ENCODE data around the gene IGF2R. TPM values are rescaled to one million over a fixed set of nuclear protein-coding genes. Genes with fewer than 3 reads are reported as not detected.

Gene IGF2R
- total and polyA plus RNA-seq, 4 experiments from 2014 or later, result 4.5 to 79.2 (median 48.1) TPM

- Mint-ChIP-seq H3K27me3 (no peaks in the 10 kb centered on the region), H3K4me3 (no peak overlapping the region), H3K27ac (no peak overlapping the region), H3K36me3 (peaks cover 21 to 36% of the 10 kb centered on the region in 2 donors), H3K4me1 (peaks cover 6 to 10% (median 7%) of the 10 kb centered on the region in 4 donors), H3K9me3 (no peaks in the 10 kb centered on the region)
- no peak overlapping the region for H3K4me3 ChIP-seq (ENCODE audit: low read length in 2 of 2)
- POLR2A ChIA-PET (ENCODE audit: partially characterized antibody), result interaction anchor here (1.5 kb wide), 1 partner anchor 55 kb away, joined by 4 read pairs; the partner anchor contains the start of gene IGF2R
- peaks cover 22% of the 10 kb centered on the region for H3K36me3 ChIP-seq (ENCODE audit: insufficient read depth, low read length)
- CTCF ChIA-PET (ENCODE audit: partially characterized antibody), result interaction anchor here (0.6 to 1.1 kb wide), 2 partner anchors 183 to 333 kb away, joined by 3 read pairs; no protein-coding TSS in a partner anchor
- intact Hi-C loops (cut with micrococcal nuclease), result no loop called here
- DNase-seq, result no peak
- H3K9me3 ChIP-seq (ENCODE audit: control insufficient read depth in 1 of 2, low read length in 2 of 2), result no peaks in the 10 kb centered on the region
- H3K4me1 ChIP-seq (ENCODE audit: insufficient read depth, low read length), result no peaks in the 10 kb centered on the region
- no peaks in the 10 kb centered on the region for H3K27me3 ChIP-seq (ENCODE audit: insufficient read depth, low read length)
- no peak overlapping the region for H3K27ac ChIP-seq (ENCODE audit: low read depth, low read length)
Observed at GRCh38 chr6:160024152-160024551, 55.3 kb downstream of the IGF2R start.

DNA sequence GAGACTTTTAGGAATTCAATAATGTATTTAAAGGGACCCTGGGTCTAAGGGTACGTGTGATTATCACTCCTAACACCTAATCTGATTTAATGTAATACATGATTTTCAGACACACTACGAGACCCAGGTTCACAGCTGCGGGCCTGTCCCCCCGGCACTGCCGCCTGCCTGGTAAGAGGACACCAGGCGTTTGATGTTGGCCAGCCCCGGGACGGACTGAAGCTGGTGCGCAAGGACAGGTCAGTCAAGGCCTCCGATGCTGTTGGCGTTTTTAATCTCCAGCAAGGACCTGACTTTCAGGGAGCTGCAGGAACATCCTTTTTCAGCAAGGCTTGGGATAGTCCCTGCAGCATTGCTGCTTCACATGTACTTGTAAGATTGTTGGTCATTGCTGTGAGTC, 58.2 kb downstream of the IGF2R start:
- Histone ChIP-seq H3K9me3 (ENCODE audit: control insufficient read depth in 1 of 2, low read length in 2 of 2) (no peaks in the 10 kb centered on the region), H3K27me3 (ENCODE audit: insufficient read depth, low read length) (no peaks in the 10 kb centered on the region), H3K36me3 (ENCODE audit: insufficient read depth, low read length) (peaks cover 37% of the 10 kb centered on the region), H3K4me3 (ENCODE audit: low read length in 2 of 2) (no peak overlapping the region), H3K4me1 (ENCODE audit: insufficient read depth, low read length) (no peaks in the 10 kb centered on the region), H3K27ac (ENCODE audit: low read depth, low read length) (no peak overlapping the region)
- intact Hi-C loops (cut with micrococcal nuclease), result no loop called here
- Mint-ChIP-seq H3K36me3 (peaks cover 42 to 61% of the 10 kb centered on the region in 2 donors), H3K27ac (peak overlapping the region in 1 of 7 donors; percentile 20), H3K27me3 (no peaks in the 10 kb centered on the region), H3K9me3 (no peaks in the 10 kb centered on the region), H3K4me1 (peaks cover 3 to 10% (median 7%) of the 10 kb centered on the region in 4 donors), H3K4me3 (no peak overlapping the region)
- DNase-seq, result no peak
- ChIA-PET POLR2A (ENCODE audit: partially characterized antibody) (no interaction called here), CTCF (ENCODE audit: partially characterized antibody) (interaction anchor here (0.8 kb wide), 1 partner anchor 163 kb away, joined by 3 read pairs; no protein-coding TSS in a partner anchor)

DNA sequence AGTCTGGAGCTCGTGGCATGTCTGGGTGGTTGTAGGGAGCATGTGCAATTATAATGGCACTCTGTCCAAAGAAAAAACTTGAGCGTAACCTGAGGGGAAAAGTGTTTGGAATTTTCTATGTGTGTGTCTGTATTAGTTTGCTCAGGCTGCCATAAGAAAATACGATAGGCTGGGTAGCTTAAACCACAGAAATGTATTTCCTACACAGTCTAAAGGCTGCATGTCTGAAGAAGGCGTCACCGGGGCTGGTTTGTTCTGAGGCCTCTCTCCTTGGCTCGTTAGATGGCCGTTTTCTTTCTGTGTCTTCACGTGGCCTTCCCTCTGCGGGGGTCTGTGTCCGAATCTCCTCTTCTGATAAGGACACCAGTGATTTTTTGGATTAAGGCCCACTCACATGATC, 59.0 kb downstream of the IGF2R start:
- peaks cover 49 to 69% of the 10 kb centered on the region in 2 donors for H3K36me3 Mint-ChIP-seq
- intact Hi-C loops (cut with micrococcal nuclease), result no loop called here
- H3K4me1 Mint-ChIP-seq, result peaks cover 3 to 10% (median 7%) of the 10 kb centered on the region in 4 donors
- no peak for DNase-seq
- Histone ChIP-seq H3K27me3 (ENCODE audit: insufficient read depth, low read length) (no peaks in the 10 kb centered on the region), H3K4me3 (ENCODE audit: low read length in 2 of 2) (no peak overlapping the region), H3K27ac (ENCODE audit: low read depth, low read length) (no peak overlapping the region), H3K36me3 (ENCODE audit: insufficient read depth, low read length) (peaks cover 40% of the 10 kb centered on the region), H3K9me3 (ENCODE audit: control insufficient read depth in 1 of 2, low read length in 2 of 2) (no peaks in the 10 kb centered on the region), H3K4me1 (ENCODE audit: insufficient read depth, low read length) (no peaks in the 10 kb centered on the region)
- H3K9me3 Mint-ChIP-seq, result no peaks in the 10 kb centered on the region
- ChIA-PET CTCF (ENCODE audit: partially characterized antibody) (interaction anchor here (0.7 to 1.4 kb wide), 2 partner anchors 11 to 56 kb away, joined by 3 read pairs; no protein-coding TSS in a partner anchor), POLR2A (ENCODE audit: partially characterized antibody) (no interaction called here)
- H3K4me3 Mint-ChIP-seq, result no peak overlapping the region
- H3K27me3 Mint-ChIP-seq, result no peaks in the 10 kb centered on the region
- H3K27ac Mint-ChIP-seq, result peak overlapping the region in 2 of 7 donors; percentile 13 to 23

DNA sequence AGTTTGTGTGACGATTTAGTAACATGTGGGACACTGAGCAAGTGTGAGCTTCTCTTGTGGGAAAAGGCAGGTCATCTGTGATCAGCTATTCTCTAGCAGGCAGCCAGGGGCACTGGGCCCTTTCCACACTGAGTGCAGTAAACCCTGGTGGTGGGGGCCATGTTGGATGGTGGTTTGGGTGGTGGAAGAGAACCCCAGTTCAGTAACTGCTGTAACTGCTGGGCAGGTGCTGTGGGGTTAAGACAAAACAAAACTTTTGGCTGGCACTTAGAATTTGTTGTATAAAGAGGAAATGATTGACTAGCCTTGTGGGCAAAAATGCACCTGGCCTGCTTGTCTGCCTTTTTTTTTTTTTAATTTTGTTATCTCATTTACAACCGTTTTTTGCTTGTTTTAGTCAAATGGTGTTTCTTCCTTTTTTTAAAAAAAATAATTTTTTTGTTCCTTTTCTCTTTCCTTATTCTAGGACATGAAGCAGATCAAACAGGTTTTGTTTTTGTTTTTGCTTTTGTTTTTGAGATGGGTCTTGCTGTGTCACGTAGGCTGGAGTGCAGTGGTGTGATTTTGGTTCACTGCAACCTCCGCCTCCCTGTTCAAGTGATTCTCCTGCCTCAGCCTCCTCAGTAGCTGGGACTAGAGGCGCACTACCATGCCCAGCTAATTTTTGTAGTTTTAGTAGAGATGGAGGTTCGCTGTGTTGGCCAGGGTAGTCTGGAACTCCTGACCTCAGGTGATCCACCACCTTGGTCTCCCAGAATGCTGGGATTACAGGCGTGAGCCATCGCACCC, 59.8 kb downstream of the IGF2R start:
- peaks cover 56 to 76% of the 10 kb centered on the region in 2 donors for H3K36me3 Mint-ChIP-seq
- H3K27me3 ChIP-seq (ENCODE audit: insufficient read depth, low read length), result no peaks in the 10 kb centered on the region
- H3K4me3 Mint-ChIP-seq, result no peak overlapping the region
- H3K9me3 ChIP-seq (ENCODE audit: control insufficient read depth in 1 of 2, low read length in 2 of 2), result no peaks in the 10 kb centered on the region
- peak overlapping the region in 2 of 7 donors; percentile 13 to 85 for H3K27ac Mint-ChIP-seq
- H3K27me3 Mint-ChIP-seq, result no peaks in the 10 kb centered on the region
- intact Hi-C loops (cut with micrococcal nuclease), result no loop called here
- no peak for DNase-seq
- ChIA-PET POLR2A (ENCODE audit: partially characterized antibody) (no interaction called here), CTCF (ENCODE audit: partially characterized antibody) (interaction anchor here (0.7 to 1.4 kb wide), 2 partner anchors 12 to 57 kb away, joined by 3 read pairs; no protein-coding TSS in a partner anchor)
- peaks cover 3 to 10% (median 7%) of the 10 kb centered on the region in 4 donors for H3K4me1 Mint-ChIP-seq
- no peak overlapping the region for H3K27ac ChIP-seq (ENCODE audit: low read depth, low read length)
- no peaks in the 10 kb centered on the region for H3K9me3 Mint-ChIP-seq
- H3K4me1 ChIP-seq (ENCODE audit: insufficient read depth, low read length), result no peaks in the 10 kb centered on the region
- no peak overlapping the region for H3K4me3 ChIP-seq (ENCODE audit: low read length in 2 of 2)
- H3K36me3 ChIP-seq (ENCODE audit: insufficient read depth, low read length), result peaks cover 43% of the 10 kb centered on the region

- Mint-ChIP-seq H3K27ac (peak overlapping the region in 1 of 7 donors; percentile 32), H3K9me3 (no peaks in the 10 kb centered on the region)
Observed at GRCh38 chr6:160029525-160029924, 60.6 kb downstream of the IGF2R start.

GRCh38 chr6:160030103-160030502, 61.2 kb downstream of the IGF2R start:
- CTCF ChIA-PET (ENCODE audit: partially characterized antibody), result no interaction called here
- Histone ChIP-seq H3K4me3 (ENCODE audit: low read length in 2 of 2) (no peak overlapping the region), H3K27ac (ENCODE audit: low read depth, low read length) (no peak overlapping the region), H3K4me1 (ENCODE audit: insufficient read depth, low read length) (no peaks in the 10 kb centered on the region), H3K9me3 (ENCODE audit: control insufficient read depth in 1 of 2, low read length in 2 of 2) (no peaks in the 10 kb centered on the region), H3K27me3 (ENCODE audit: insufficient read depth, low read length) (no peaks in the 10 kb centered on the region), H3K36me3 (ENCODE audit: insufficient read depth, low read length) (peaks cover 58% of the 10 kb centered on the region)
- H3K36me3 Mint-ChIP-seq, result peaks cover 68 to 89% of the 10 kb centered on the region in 2 donors
- no peaks in the 10 kb centered on the region for H3K9me3 Mint-ChIP-seq
- no peak overlapping the region for H3K4me3 Mint-ChIP-seq
- H3K27ac Mint-ChIP-seq, result peak overlapping the region in 3 of 7 donors; percentile 6 to 36 (median 32)
- POLR2A ChIA-PET (ENCODE audit: partially characterized antibody), result no interaction called here
- H3K27me3 Mint-ChIP-seq, result no peaks in the 10 kb centered on the region
- peaks cover 3 to 10% (median 8%) of the 10 kb centered on the region in 4 donors for H3K4me1 Mint-ChIP-seq
- intact Hi-C loops (cut with micrococcal nuclease), result no loop called here
- DNase-seq, result no peak

More at GRCh38 chr6:160029525-160029924, 60.6 kb downstream of the IGF2R start:
- Histone ChIP-seq H3K27ac (ENCODE audit: low read depth, low read length) (no peak overlapping the region), H3K4me3 (ENCODE audit: low read length in 2 of 2) (no peak overlapping the region), H3K4me1 (ENCODE audit: insufficient read depth, low read length) (no peaks in the 10 kb centered on the region), H3K9me3 (ENCODE audit: control insufficient read depth in 1 of 2, low read length in 2 of 2) (no peaks in the 10 kb centered on the region), H3K36me3 (ENCODE audit: insufficient read depth, low read length) (peaks cover 52% of the 10 kb centered on the region), H3K27me3 (ENCODE audit: insufficient read depth, low read length) (no peaks in the 10 kb centered on the region)
- POLR2A ChIA-PET (ENCODE audit: partially characterized antibody), result no interaction called here
- H3K4me3 Mint-ChIP-seq, result no peak overlapping the region
- intact Hi-C loops (cut with micrococcal nuclease), result no loop called here
- H3K4me1 Mint-ChIP-seq, result peaks cover 3 to 10% (median 7%) of the 10 kb centered on the region in 4 donors
- CTCF ChIA-PET (ENCODE audit: partially characterized antibody), result no interaction called here
- H3K27me3 Mint-ChIP-seq, result no peaks in the 10 kb centered on the region
- DNase-seq, result no peak
- peaks cover 62 to 84% of the 10 kb centered on the region in 2 donors for H3K36me3 Mint-ChIP-seq

DNA sequence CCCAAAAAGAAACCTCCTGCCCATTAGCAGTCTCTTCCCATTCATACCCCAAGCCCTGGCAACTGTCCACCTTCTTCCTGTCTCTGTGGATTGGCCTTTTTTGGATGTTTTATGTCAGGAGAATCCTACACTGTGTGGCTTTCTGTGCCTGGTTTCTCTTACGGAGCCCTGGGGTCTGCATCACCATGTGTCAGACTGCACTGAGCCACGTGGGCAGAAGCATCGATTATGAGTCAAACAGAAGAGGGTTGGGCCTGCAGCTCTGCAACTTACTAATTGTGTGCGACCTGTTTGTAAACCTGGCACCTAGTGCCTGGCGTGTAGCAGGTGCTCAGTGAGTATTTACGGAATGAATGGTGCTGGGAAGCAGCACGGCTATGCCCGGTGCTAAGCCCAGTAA, 62.6 kb downstream of the IGF2R start:
- ChIA-PET POLR2A (ENCODE audit: partially characterized antibody) (interaction anchor here (0.6 kb wide), 1 partner anchor 49 kb away, joined by 3 read pairs; no protein-coding TSS in a partner anchor), CTCF (ENCODE audit: partially characterized antibody) (no interaction called here)
- intact Hi-C loops (cut with micrococcal nuclease), result no loop called here
- Mint-ChIP-seq H3K4me3 (no peak overlapping the region), H3K36me3 (peaks cover 72 to 92% of the 10 kb centered on the region in 2 donors), H3K27me3 (no peaks in the 10 kb centered on the region), H3K27ac (peak overlapping the region in 2 of 7 donors; percentile 54), H3K4me1 (peaks cover 6 to 17% (median 8%) of the 10 kb centered on the region in 4 donors), H3K9me3 (no peaks in the 10 kb centered on the region)
- H3K27me3 ChIP-seq (ENCODE audit: insufficient read depth, low read length), result no peaks in the 10 kb centered on the region
- H3K36me3 ChIP-seq (ENCODE audit: insufficient read depth, low read length), result peaks cover 62% of the 10 kb centered on the region
- no peak for DNase-seq
- H3K9me3 ChIP-seq (ENCODE audit: control insufficient read depth in 1 of 2, low read length in 2 of 2), result no peaks in the 10 kb centered on the region
- H3K4me3 ChIP-seq (ENCODE audit: low read length in 2 of 2), result no peak overlapping the region
- H3K27ac ChIP-seq (ENCODE audit: low read depth, low read length), result no peak overlapping the region
- no peaks in the 10 kb centered on the region for H3K4me1 ChIP-seq (ENCODE audit: insufficient read depth, low read length)

All from CD4-positive, alpha-beta memory T cell (primary cell).